Right cardiac atrium (tissue), 5 donors: ENCODE results near the gene DACH1. TPM values are rescaled to one million over a fixed set of nuclear protein-coding genes. Genes with fewer than 3 reads are reported as not detected.
A peak's percentile ranks its signal among the peaks of the same experiment; 100 is the strongest.

ENCODE experiments used
- ATAC-seq, 2 donors: fragments of 200-7000 bp; cut with Tn5 transposase; one replicate each; pipeline versions ENCODE4 v1.8.0 to v1.9.1; 2020; ENCODE audit warnings: moderate library complexity in 2 of 2, mild to moderate bottlenecking in 1 of 2
- DNase-seq, 3 donors: peaks; one replicate each; pipeline ENCODE4 v3.0.0-alpha.2; 2020
- H3K27ac ChIP-seq: one replicate; pipeline ENCODE4 v1.5.1; 2013; ENCODE audit warnings: mild to moderate bottlenecking, low read length, control low read depth, moderate library complexity
- H3K27me3 ChIP-seq: one replicate; pipeline ENCODE4 v1.6.1; 2013; ENCODE audit not compliant: control insufficient read depth, insufficient read depth
- H3K4me1 ChIP-seq: one replicate; pipeline ENCODE4 v1.6.1; 2013; ENCODE audit warnings: low read length; ENCODE audit not compliant: control insufficient read depth, insufficient read depth
- H3K4me3 ChIP-seq: one replicate; pipeline ENCODE4 v1.5.1; 2013; ENCODE audit warnings: low read length, control low read depth
- H3K9me3 ChIP-seq: one replicate; pipeline ENCODE4 v1.6.1; 2013; ENCODE audit warnings: low read length; ENCODE audit not compliant: control insufficient read depth
- WGBS: extraction: QIAGEN DNeasy Blood & Tissue Kit; methylation state at CpG from one replicate; pipeline ENCODE4 v1.1.7; 2013; 5-methylcytosine and 5-hydroxymethylcytosine counted together
- intact Hi-C, 4 donors: fragments of 100-400 bp; cut with DNase I; formaldehyde crosslinking; loops; one replicate each; pipeline versions ENCODE4 v1.11.0 to v1.14.0; 2022 to 2023
- polyA plus RNA-seq: library from polyadenylated mRNA; stranded (reverse); fragments of 200-250 nt; gene quantifications from one replicate; pipeline ENCODE4 v1.2.3, GENCODE V29; 2013
- total RNA-seq, 4 donors: library from RNA; stranded (reverse); fragmentation: NEBNext Ultra II Directional; extraction: Animal tissue kit (Norgen Biotek cat#: 25700); gene quantifications; one replicate each; pipeline ENCODE4 v1.2.1, GENCODE V29; 2021
- donor health status: healthy with polysubstance abuse.
- donor health status: DM: no; HTN: yes; CAD: no.
- donor health status: DM: no; HTN: no; CAD: no.
- donor health status: DM: no; HTN: yes; CAD: no; lungs with severe emphysema.
- donor health status: DM: yes; HTN: yes; CAD: no.

DACH1 gene
- total and polyA plus RNA-seq, 5 donors, result 1.0 to 3.9 (median 1.3) TPM

GRCh38 chr13:71695662-71696061, 171.3 kb downstream of the DACH1 start:
- H3K4me3 ChIP-seq, result no peak overlapping the region
- intact Hi-C loops, result loop anchor here in 1 of 4 donors (2.0 kb wide), 1 partner anchor 13 kb away; no protein-coding TSS in a partner anchor
- no peaks in the 10 kb centered on the region for H3K4me1 ChIP-seq
- ATAC-seq (no peak), DNase-seq (no peak)
- no peaks in the 10 kb centered on the region for H3K27me3 ChIP-seq
- 98% methylated on average over 1 of the region's 1 CpG for WGBS
- no peaks in the 10 kb centered on the region for H3K9me3 ChIP-seq
- no peak overlapping the region for H3K27ac ChIP-seq

GRCh38 chr13:71685072-71685471, 181.9 kb downstream of the DACH1 start:
- Histone ChIP-seq H3K4me3 (no peak overlapping the region), H3K4me1 (no peaks in the 10 kb centered on the region), H3K27ac (no peak overlapping the region), H3K27me3 (no peaks in the 10 kb centered on the region), H3K9me3 (no peaks in the 10 kb centered on the region)
- DNase-seq, result no peak
- WGBS, result 71% methylated on average over 3 of the region's 3 CpGs
- intact Hi-C loops, result no loop called here
- ATAC-seq, result no peak

- intact Hi-C loops, result no loop called here
- Histone ChIP-seq H3K27ac (no peak overlapping the region), H3K27me3 (no peaks in the 10 kb centered on the region), H3K4me1 (peaks cover 2% of the 10 kb centered on the region), H3K9me3 (no peaks in the 10 kb centered on the region), H3K4me3 (no peak overlapping the region)
- no peak for DNase-seq
- WGBS, result 88% methylated on average over 6 of the region's 6 CpGs
- no peak for ATAC-seq
Observed at GRCh38 chr13:71681901-71682613, 184.9 kb downstream of the DACH1 start.

GRCh38 chr13:71677124-71677523, 189.9 kb downstream of the DACH1 start:
- peaks cover 2% of the 10 kb centered on the region for H3K4me1 ChIP-seq
- H3K9me3 ChIP-seq, result no peaks in the 10 kb centered on the region
- no peaks in the 10 kb centered on the region for H3K27me3 ChIP-seq
- ATAC-seq (no peak), DNase-seq (no peak)
- no peak overlapping the region for H3K27ac ChIP-seq
- intact Hi-C loops, result no loop called here
- 81% methylated on average over 2 of the region's 2 CpGs for WGBS
- H3K4me3 ChIP-seq, result no peak overlapping the region

GRCh38 chr13:71672512-71672911, 194.5 kb downstream of the DACH1 start:
- no peaks in the 10 kb centered on the region for H3K9me3 ChIP-seq
- no peak overlapping the region for H3K4me3 ChIP-seq
- WGBS, result 71% methylated on average over 4 of the region's 4 CpGs
- H3K4me1 ChIP-seq, result no peaks in the 10 kb centered on the region
- intact Hi-C loops, result no loop called here
- no peak overlapping the region for H3K27ac ChIP-seq
- H3K27me3 ChIP-seq, result no peaks in the 10 kb centered on the region
- DNase-seq (no peak), ATAC-seq (no peak)

GRCh38 chr13:71663431-71663830, 203.6 kb downstream of the DACH1 start:
- no peak for DNase-seq
- intact Hi-C loops, result no loop called here
- 93% methylated on average over 2 of the region's 2 CpGs for WGBS
- Histone ChIP-seq H3K27me3 (no peaks in the 10 kb centered on the region), H3K27ac (no peak overlapping the region), H3K4me3 (no peak overlapping the region), H3K4me1 (no peaks in the 10 kb centered on the region), H3K9me3 (no peaks in the 10 kb centered on the region)
- ATAC-seq, result no peak

- H3K27ac ChIP-seq, result no peak overlapping the region
- intact Hi-C loops, result no loop called here
- H3K4me3 ChIP-seq, result peak overlapping the region; percentile 22
- peak in 1 of 2 donors; percentile 59 for ATAC-seq
- 31% methylated on average over 3 of the region's 3 CpGs for WGBS
- H3K4me1 ChIP-seq, result no peaks in the 10 kb centered on the region
- H3K27me3 ChIP-seq, result no peaks in the 10 kb centered on the region
- DNase-seq, result no peak
- no peaks in the 10 kb centered on the region for H3K9me3 ChIP-seq
Observed at GRCh38 chr13:71661921-71662320, 205.1 kb downstream of the DACH1 start.

- H3K27ac ChIP-seq, result no peak overlapping the region
- intact Hi-C loops, result no loop called here
- H3K9me3 ChIP-seq, result no peaks in the 10 kb centered on the region
- ATAC-seq (no peak), DNase-seq (no peak)
- no peaks in the 10 kb centered on the region for H3K27me3 ChIP-seq
- H3K4me3 ChIP-seq, result no peak overlapping the region
- no peaks in the 10 kb centered on the region for H3K4me1 ChIP-seq
Observed at GRCh38 chr13:71659404-71659803, 207.6 kb downstream of the DACH1 start.

- DNase-seq (no peak), ATAC-seq (no peak)
- intact Hi-C loops, result no loop called here
- H3K4me3 ChIP-seq, result no peak overlapping the region
- no peaks in the 10 kb centered on the region for H3K27me3 ChIP-seq
- WGBS, result 94% methylated on average over 3 of the region's 3 CpGs
- no peak overlapping the region for H3K27ac ChIP-seq
- no peaks in the 10 kb centered on the region for H3K9me3 ChIP-seq
- H3K4me1 ChIP-seq, result peaks cover 2% of the 10 kb centered on the region
Observed at GRCh38 chr13:71645467-71645866, 221.5 kb downstream of the DACH1 start.

GRCh38 chr13:71644579-71644978, 222.4 kb downstream of the DACH1 start:
- 90% methylated on average over 1 of the region's 1 CpG for WGBS
- no peak overlapping the region for H3K27ac ChIP-seq
- no peaks in the 10 kb centered on the region for H3K9me3 ChIP-seq
- intact Hi-C loops, result no loop called here
- no peak for DNase-seq
- H3K4me1 ChIP-seq, result peaks cover 2% of the 10 kb centered on the region
- H3K27me3 ChIP-seq, result no peaks in the 10 kb centered on the region
- no peak overlapping the region for H3K4me3 ChIP-seq
- ATAC-seq, result no peak

GRCh38 chr13:71643448-71643860, 223.6 kb downstream of the DACH1 start:
- H3K9me3 ChIP-seq, result no peaks in the 10 kb centered on the region
- intact Hi-C loops, result no loop called here
- H3K27ac ChIP-seq, result no peak overlapping the region
- H3K4me1 ChIP-seq, result peaks cover 2% of the 10 kb centered on the region
- 71% methylated on average over 4 of the region's 4 CpGs for WGBS
- no peak overlapping the region for H3K4me3 ChIP-seq
- ATAC-seq, result no peak
- no peak for DNase-seq
- H3K27me3 ChIP-seq, result no peaks in the 10 kb centered on the region

- H3K27ac ChIP-seq, result no peak overlapping the region
- ATAC-seq, result no peak
- no peaks in the 10 kb centered on the region for H3K9me3 ChIP-seq
- no peak for DNase-seq
- H3K27me3 ChIP-seq, result no peaks in the 10 kb centered on the region
- WGBS, result 67% methylated on average over 1 of the region's 1 CpG
- intact Hi-C loops, result no loop called here
- no peak overlapping the region for H3K4me3 ChIP-seq
- H3K4me1 ChIP-seq, result no peaks in the 10 kb centered on the region
Observed at GRCh38 chr13:71638751-71639150, 228.3 kb downstream of the DACH1 start.
